ENCODE data around the gene WFDC1.

WFDC1 gene, protein sequence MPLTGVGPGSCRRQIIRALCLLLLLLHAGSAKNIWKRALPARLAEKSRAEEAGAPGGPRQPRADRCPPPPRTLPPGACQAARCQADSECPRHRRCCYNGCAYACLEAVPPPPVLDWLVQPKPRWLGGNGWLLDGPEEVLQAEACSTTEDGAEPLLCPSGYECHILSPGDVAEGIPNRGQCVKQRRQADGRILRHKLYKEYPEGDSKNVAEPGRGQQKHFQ

DNA sequence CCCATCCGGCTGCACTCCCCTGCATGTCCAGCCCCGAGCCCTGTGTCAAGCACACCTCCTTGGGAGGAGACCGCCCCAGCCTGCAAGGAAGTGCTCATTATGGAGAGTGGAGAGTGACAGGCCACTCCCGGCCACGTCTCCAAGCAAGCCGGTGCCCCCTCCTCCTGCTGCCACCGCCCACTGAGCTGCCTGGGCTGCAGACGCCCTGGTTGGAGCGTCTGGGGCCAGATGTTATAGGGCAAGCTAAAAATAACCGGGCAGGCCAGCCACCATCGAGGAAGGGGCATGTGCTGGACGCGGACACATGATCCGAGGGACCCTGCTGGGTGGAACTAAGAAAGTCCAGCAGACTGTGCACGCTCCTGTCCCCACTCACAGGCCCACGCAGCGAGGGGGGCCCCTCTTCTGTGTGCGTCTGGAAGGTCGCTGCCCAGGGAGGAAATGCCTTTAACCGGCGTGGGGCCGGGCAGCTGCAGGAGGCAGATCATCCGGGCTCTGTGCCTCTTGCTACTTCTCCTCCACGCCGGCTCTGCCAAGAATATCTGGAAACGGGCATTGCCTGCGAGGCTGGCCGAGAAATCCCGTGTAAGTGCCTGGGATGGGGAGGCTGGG, at the start of gene WFDC1:
TSS of gene WFDC1 (plus strand) at position 348 of the 612 bp plus-strand sequence. CDS start at position 442, 94 bp downstream.
- no peak for DNase-seq (ENCODE audit: low read depth)

GRCh38 chr16:84245956-84246678, 48.6 kb upstream of the WFDC1 start:
- no peak for DNase-seq (ENCODE audit: low read depth)

- DNase-seq (ENCODE audit: low read depth) = no peak
These were observed 48.0 kb upstream of the WFDC1 start for GRCh38 chr16:84246679-84247077.

- DNase-seq (ENCODE audit: low read depth) = no peak
These were observed 47.3 kb upstream of the WFDC1 start for GRCh38 chr16:84247331-84247730.

- DNase-seq (ENCODE audit: low read depth) = no peak
These were observed 46.8 kb upstream of the WFDC1 start for GRCh38 chr16:84247844-84248243.

GRCh38 chr16:84252184-84252583, 42.5 kb upstream of the WFDC1 start:
- no peak for DNase-seq (ENCODE audit: low read depth)

- DNase-seq (ENCODE audit: low read depth) = no peak
These were observed 41.5 kb upstream of the WFDC1 start for GRCh38 chr16:84253173-84253572.

- DNase-seq (ENCODE audit: low read depth) = no peak
These were observed 40.6 kb upstream of the WFDC1 start for GRCh38 chr16:84254062-84254461.

- no peak for DNase-seq (ENCODE audit: low read depth)
These were observed 39.4 kb upstream of the WFDC1 start for GRCh38 chr16:84255050-84255810.

DNA sequence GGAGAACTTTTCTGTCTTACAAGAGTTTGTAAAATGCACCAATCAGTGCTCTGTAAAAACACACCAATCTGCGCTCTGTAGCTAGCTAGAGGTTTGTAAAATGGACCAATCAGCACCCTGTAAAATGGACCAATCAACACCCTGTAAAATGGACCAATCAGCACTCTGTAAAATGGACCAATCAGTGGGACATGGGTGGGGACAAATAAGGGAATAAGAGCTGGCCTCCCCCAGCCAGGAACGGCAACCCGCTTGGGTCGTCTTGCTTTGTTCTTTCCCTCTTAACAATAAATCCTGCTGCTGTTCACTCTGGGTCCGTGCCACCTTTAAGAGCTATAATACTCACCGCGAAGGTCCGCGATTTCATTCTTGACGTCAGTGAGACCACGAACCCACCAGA, 36.4 kb upstream of the WFDC1 start:
- no peak for DNase-seq (ENCODE audit: low read depth)

DNA sequence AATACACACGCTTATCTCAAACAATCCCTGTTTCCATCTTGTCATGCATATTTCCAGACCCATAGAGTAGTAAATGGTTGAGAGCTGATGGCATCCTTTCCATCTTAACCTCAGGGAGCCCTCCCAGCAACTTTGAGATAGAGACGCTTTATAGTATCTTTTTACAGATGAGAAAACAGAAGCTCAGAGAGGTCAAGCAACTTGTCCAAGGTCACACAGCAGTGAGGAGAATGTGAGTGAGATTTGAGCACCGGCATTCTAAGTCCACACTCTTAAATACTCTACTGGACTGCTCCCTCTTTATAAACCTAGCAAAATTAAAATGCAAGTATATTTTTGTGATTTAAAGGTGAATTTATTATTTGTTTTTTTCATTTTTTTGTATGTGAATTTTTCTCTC, 35.0 kb upstream of the WFDC1 start:
- no peak for DNase-seq (ENCODE audit: low read depth)

DNA sequence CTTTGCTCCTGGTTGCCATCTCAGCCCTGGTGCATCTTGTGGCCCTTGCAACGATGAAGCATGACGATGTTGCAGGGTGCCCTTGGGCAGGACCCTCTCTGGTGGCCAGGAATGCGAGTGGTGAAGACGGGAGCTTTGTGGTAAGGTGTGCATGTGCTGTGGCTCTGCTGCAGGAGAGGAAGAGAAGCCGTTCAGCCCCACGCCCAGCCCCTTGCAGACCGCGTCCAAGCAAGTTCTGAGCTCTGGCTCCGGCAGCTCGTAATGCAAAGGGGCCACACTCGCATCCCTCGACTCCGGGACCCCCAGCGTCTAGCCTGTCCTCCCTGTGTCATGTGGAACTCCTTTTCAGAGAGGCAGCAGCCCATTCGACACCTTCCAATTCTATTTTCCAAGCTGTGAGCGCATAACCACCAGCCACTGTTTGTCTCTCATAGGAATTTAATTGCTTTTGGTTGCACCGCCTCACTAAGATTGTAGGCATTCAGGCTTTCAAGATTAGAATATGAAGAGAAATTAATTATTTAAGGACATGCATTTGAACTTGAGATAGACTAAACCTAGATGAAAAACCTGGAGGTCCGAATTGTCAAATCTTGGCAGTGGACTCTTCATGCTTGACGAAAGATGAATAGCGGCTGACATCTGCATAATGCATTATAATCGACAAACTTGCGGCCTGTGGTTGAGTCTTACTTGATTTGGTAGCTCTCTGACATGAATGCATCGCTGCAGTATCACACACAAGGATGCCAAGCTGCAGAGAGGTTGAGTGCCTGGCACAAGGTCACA, 33.7 kb upstream of the WFDC1 start:
- DNase-seq (ENCODE audit: low read depth) = no peak

DNA sequence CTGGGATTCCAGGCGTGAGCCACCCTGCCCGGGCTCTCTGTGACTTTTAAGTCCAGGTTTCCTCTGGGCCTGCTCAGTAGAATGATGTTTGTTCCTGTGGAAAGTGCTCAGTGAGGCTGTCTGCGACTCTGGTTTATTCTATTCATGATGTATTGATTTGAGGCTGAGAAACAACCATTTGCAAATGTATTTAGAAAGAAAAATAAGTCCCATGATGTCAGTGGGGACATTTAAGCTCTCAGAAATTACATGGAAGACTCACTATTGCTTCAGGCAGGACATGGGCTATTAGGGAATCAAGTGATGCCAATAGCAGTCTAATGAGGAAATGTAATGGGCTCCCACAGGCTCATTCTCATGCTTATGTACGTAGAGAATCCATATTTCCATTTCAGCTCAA, 32.6 kb upstream of the WFDC1 start:
- DNase-seq (ENCODE audit: low read depth) = no peak

- DNase-seq (ENCODE audit: low read depth) = no peak
These were observed 31.7 kb upstream of the WFDC1 start for GRCh38 chr16:84262939-84263338.

GRCh38 chr16:84266451-84266850, 28.2 kb upstream of the WFDC1 start:
- no peak for DNase-seq (ENCODE audit: low read depth)

- DNase-seq (ENCODE audit: low read depth) = no peak
These were observed 27.3 kb upstream of the WFDC1 start for GRCh38 chr16:84267380-84267779.

GRCh38 chr16:84268291-84269040, 26.2 kb upstream of the WFDC1 start:
- DNase-seq (ENCODE audit: low read depth) = no peak

DNA sequence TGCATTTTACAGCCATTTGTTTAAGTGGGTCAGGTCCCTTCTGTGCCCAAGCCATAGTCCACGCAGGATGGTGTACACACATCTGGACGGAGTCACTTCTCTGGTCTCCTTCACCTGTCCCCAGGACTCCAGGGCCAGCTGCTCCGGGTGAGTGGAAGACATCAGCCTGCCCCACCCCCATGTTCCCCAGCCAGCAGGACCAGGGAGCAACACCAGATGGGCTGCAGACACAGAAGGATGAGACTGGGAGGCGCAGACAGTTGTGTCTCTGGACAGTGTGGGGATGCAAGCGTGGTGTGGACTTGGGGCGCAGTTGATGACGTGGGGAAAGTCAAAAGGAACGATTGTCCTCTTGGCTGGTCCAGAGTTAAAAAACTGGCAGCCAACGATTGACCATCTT, 24.6 kb upstream of the WFDC1 start:
- no peak for DNase-seq (ENCODE audit: low read depth)

DNA sequence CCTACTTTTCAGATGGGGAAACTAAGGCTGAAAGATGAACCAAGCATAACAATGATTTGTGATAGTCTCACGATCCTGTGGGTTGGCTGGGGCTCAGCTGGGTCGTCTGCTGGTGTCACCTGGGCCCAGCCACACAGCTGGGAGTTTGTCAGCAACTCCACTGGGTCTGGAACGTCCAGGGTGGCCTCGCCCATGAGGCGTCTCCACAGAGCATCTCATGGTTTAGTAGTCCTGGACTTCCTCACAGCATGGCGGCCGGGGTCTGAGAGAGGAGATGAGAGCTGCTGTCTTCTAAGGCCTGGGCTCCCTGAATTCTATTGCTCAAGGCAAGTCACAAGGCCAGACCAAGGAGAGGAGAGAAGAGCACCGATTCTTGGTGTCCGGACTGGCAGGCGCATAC, 24.1 kb upstream of the WFDC1 start:
- no peak for DNase-seq (ENCODE audit: low read depth)

GRCh38 chr16:84271037-84271436, 23.6 kb upstream of the WFDC1 start:
- no peak for DNase-seq (ENCODE audit: low read depth)

- DNase-seq (ENCODE audit: low read depth) = no peak
These were observed 22.8 kb upstream of the WFDC1 start for GRCh38 chr16:84271866-84272265.
